Measurements from ENCODE around the gene MRGPRD.

GRCh38 chr11:68939583-68940555 lies 40.9 kb downstream of the MRGPRD start:
- no peak for TF ChIP-seq ZNF274 (IDR thresholded peaks at IDR 0.05; ENCODE audit: insufficient read depth, insufficient read length)
- no peak for TF ChIP-seq MAX (IDR thresholded peaks at IDR 0.05; ENCODE audit: low read depth, low read length)
- TF ChIP-seq, protein P1, sequence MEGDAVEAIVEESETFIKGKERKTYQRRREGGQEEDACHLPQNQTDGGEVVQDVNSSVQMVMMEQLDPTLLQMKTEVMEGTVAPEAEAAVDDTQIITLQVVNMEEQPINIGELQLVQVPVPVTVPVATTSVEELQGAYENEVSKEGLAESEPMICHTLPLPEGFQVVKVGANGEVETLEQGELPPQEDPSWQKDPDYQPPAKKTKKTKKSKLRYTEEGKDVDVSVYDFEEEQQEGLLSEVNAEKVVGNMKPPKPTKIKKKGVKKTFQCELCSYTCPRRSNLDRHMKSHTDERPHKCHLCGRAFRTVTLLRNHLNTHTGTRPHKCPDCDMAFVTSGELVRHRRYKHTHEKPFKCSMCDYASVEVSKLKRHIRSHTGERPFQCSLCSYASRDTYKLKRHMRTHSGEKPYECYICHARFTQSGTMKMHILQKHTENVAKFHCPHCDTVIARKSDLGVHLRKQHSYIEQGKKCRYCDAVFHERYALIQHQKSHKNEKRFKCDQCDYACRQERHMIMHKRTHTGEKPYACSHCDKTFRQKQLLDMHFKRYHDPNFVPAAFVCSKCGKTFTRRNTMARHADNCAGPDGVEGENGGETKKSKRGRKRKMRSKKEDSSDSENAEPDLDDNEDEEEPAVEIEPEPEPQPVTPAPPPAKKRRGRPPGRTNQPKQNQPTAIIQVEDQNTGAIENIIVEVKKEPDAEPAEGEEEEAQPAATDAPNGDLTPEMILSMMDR (IDR thresholded peaks at IDR 0.05 in 2 of 3, conservative IDR thresholded peaks at IDR 0.05 in 1 of 3; ENCODE audit: control insufficient read depth in 2 of 3, extremely low read depth in 1 of 3, insufficient read depth in 1 of 3, low read depth in 3 of 3, low read length in 3 of 3): no peak
- TF ChIP-seq EP300 (IDR thresholded peaks at IDR 0.05; ENCODE audit: borderline replicate concordance in 1 of 2, control insufficient read depth in 1 of 2, low read depth in 2 of 2, low read length in 2 of 2): no peak
- no peak for TF ChIP-seq RAD21 (IDR thresholded peaks at IDR 0.05; ENCODE audit: insufficient read depth, low read depth, low read length)
- no peak for TF ChIP-seq SP1 (IDR thresholded peaks at IDR 0.05; ENCODE audit: low read depth, low read length)
- TF ChIP-seq CHD2 (IDR thresholded peaks at IDR 0.05; ENCODE audit: borderline replicate concordance, low read depth, low read length): no peak
- no peak for TF ChIP-seq SUPT20H (IDR thresholded peaks at IDR 0.05; ENCODE audit: borderline replicate concordance, control insufficient read depth, low read depth, low read length)
- TF ChIP-seq GATAD2B (conservative IDR thresholded peaks at IDR 0.05; ENCODE audit: low read depth): no peak
- no peak for TF ChIP-seq MEF2A (IDR thresholded peaks at IDR 0.05; ENCODE audit: insufficient read depth, low read depth, low read length)
- TF ChIP-seq HDAC2 (IDR thresholded peaks at IDR 0.05): no peak

All from GM12878 (cell line).